Measurements from ENCODE around the gene LARGE1. TPM values are rescaled to one million over a fixed set of nuclear protein-coding genes. Genes with fewer than 3 reads are reported as not detected.

The LARGE1 gene
- total and polyA plus RNA-seq, 2 of the 13 experiments (the other 11 are each of a cell fraction or from before 2014, with no cell fraction given), result 8.4 to 11.0 TPM

GRCh38 chr22:33470456-33470855 is 449.8 kb downstream of the LARGE1 start:
- Histone ChIP-seq H3K36me3 (replicated peaks in 1 of 2; ENCODE audit: control insufficient read depth in 1 of 2, insufficient read depth in 2 of 2, low read length in 2 of 2) (no peaks in the 10 kb centered on the region), H3K4me1 (ENCODE audit: insufficient read depth, low read length) (peaks cover 40% of the 10 kb centered on the region), H3K79me2 (ENCODE audit: insufficient read depth, low read length) (no peaks in the 10 kb centered on the region), H3K9ac (ENCODE audit: insufficient read depth, low read depth, low read length) (no peak overlapping the region; the same call in 1 of the 2 replicates), H3K27ac (ENCODE audit: extremely low read length, insufficient read depth, low read length) (peak overlapping the region; percentile 29), H4K20me1 (ENCODE audit: insufficient read depth, low read length) (no peaks in the 10 kb centered on the region), H3K4me3 (replicated peaks in 1 of 3; ENCODE audit: insufficient read depth in 1 of 3, low read depth in 2 of 3, low read length in 3 of 3) (no peak overlapping the region; a peak in 1 of 6 replicates), H3K9me3 (ENCODE audit: low read length) (no peaks in the 10 kb centered on the region), H2AFZ (ENCODE audit: low read length) (peak overlapping the region; percentile 42), H3K4me2 (ENCODE audit: low read depth, low read length) (peak overlapping the region; percentile 50), H3K27me3 (ENCODE audit: control insufficient read depth in 1 of 2, insufficient read depth in 2 of 2, low read length in 2 of 2) (no peaks in the 10 kb centered on the region)
- FAIRE-seq, result peak; percentile 60
- ChIA-PET CTCF (ENCODE audit: low intra/inter-chr PET ratio, low total read pairs) (no interaction called here), POLR2A (no interaction called here)
- 13% methylated on average over 6 of the region's 6 CpGs for WGBS (ENCODE audit: low lambda C conversion rate)
- intact Hi-C loops (cut with micrococcal nuclease; ENCODE audit: unreplicated experiment), result no loop called here
- ATAC-seq, result peak; percentile 86
- no TSS peak for BruUV-seq (replicated peaks)
- peak; percentile 55 for DNase-seq (ENCODE audit: low spot score)
- in situ Hi-C loops (cut with HindIII; ENCODE audit: extremely low pct_ligation_motif_present, low pct_unique_long_range_greater_than_20kb), result no loop called here
- TF ChIP-seq SOX13 (IDR thresholded peaks at IDR 0.05) (no peak), SOX13 (CRISPR knock-in tag; conservative IDR thresholded peaks at IDR 0.05 in 1 of 2, IDR thresholded peaks at IDR 0.05 in 1 of 2) (0 out of 4 replicates have a peak, but pooled peaks of 1 of the 2 experiments have one; percentile 10), ZNF691 (CRISPR knock-in tag; IDR thresholded peaks at IDR 0.05; ENCODE audit: borderline replicate concordance, low read depth) (no peak), ZNF232 (CRISPR knock-in tag; IDR thresholded peaks at IDR 0.05; ENCODE audit: borderline replicate concordance) (no peak), THAP9 (CRISPR knock-in tag; IDR thresholded peaks at IDR 0.05; ENCODE audit: borderline replicate concordance) (no peak), THAP11 (CRISPR knock-in tag; IDR thresholded peaks at IDR 0.05) (no peak), CREB1 (IDR thresholded peaks at IDR 0.05) (no peak), CREB1 (CRISPR knock-in tag; IDR thresholded peaks at IDR 0.05) (no peak), RFX3 (CRISPR knock-in tag; IDR thresholded peaks at IDR 0.05) (no peak), GPBP1L1 (CRISPR knock-in tag; IDR thresholded peaks at IDR 0.05) (no peak), HIC2 (CRISPR knock-in tag; IDR thresholded peaks at IDR 0.05; ENCODE audit: low read depth) (no peak), MEF2D (CRISPR knock-in tag; IDR thresholded peaks at IDR 0.05) (no peak), ZNF800 (CRISPR knock-in tag; IDR thresholded peaks at IDR 0.05) (no peak), ZBTB42 (CRISPR knock-in tag; IDR thresholded peaks at IDR 0.05) (no peak), ZFY (CRISPR knock-in tag; IDR thresholded peaks at IDR 0.05) (no peak), SMARCE1 (IDR thresholded peaks at IDR 0.05; ENCODE audit: borderline replicate concordance) (no peak), BCL6 (CRISPR knock-in tag; IDR thresholded peaks at IDR 0.05) (peak; percentile 39; the same call in 1 of the 2 replicates), ZNF772 (CRISPR knock-in tag; IDR thresholded peaks at IDR 0.05) (no peak)
